ENCODE data around the gene GBE1.
"Not testable (repeated sequence)": the region's sequence is repeated elsewhere in the genome, so short reads cannot be mapped to it uniquely, and the experiment has no call there.

The GBE1 gene

DNA sequence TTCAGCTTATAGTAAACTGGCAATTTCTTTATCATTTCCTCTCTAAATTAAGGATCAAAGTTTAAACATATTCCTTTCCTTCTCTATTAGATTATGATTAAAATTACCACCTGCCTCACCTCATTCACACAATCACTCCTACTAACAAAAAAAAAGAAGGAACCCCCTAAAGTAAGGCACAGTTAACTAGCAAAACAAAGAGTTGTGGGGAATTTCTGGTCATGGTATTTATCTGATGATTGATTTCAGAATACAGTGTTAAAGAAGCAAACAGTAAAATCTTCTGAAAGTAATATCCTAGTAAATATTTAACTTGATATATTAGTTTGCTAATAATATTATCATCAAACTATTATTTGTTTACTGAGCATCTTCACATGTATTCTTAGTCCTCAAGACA lies 8.8 kb downstream of the GBE1 start:
- no peak for DNase-seq

DNA sequence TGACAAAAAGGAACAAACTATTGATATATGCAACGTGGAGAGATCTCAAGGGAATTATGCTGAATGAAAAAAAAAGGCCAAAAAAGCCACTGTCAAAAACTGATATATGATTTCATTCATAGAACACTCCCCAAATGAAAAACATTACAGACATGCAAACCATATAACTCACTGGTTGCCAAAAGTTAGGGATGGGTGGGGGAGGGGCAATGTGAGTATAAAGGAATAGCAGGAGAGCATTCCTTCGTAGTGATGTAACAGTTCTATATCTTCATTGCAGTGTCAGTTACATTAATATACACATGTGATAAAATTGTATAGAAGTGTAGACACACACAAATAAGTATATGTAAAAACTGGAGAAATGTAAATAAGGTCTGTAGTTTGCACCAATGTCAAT lies 12.2 kb downstream of the GBE1 start:
- no peak for DNase-seq

DNA sequence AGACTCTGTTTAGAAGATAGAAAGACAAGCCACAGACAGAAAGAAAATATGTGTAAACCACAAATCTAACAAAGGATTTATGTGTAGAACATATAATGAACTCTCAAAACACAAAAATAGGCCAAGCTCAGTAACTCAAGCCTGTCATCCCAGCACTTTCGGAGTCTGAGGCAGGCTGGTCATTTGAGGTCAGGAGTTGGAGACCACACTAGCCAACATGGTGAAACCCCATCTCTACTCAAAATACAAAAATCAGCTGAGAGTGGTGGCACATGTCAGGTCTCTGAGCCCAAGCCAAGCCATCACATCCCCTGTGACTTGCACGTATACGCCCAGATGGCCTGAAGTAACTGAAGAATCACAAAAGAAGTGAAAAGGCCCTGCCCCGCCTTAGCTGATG lies 14.2 kb downstream of the GBE1 start:
- not testable (repeated sequence) for DNase-seq

DNA sequence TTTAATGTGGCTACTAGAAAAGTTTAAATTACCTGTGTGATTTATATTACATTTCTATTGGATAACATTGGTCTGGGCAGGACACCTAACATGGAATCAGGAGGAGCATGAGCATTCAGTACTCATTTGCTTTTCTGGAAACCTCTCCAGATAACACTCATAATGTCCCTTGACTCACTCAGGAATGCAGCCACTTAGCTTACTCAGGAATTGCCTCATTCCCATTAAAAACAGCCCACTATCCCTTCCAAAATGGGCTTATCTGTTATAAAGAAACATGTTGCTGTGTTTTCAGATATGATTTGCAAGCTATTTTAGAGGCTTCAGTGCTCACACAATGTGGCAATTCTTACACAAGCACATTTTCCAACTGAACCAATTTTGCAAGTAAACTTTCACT lies 17.1 kb downstream of the GBE1 start:
- no peak for DNase-seq

DNA sequence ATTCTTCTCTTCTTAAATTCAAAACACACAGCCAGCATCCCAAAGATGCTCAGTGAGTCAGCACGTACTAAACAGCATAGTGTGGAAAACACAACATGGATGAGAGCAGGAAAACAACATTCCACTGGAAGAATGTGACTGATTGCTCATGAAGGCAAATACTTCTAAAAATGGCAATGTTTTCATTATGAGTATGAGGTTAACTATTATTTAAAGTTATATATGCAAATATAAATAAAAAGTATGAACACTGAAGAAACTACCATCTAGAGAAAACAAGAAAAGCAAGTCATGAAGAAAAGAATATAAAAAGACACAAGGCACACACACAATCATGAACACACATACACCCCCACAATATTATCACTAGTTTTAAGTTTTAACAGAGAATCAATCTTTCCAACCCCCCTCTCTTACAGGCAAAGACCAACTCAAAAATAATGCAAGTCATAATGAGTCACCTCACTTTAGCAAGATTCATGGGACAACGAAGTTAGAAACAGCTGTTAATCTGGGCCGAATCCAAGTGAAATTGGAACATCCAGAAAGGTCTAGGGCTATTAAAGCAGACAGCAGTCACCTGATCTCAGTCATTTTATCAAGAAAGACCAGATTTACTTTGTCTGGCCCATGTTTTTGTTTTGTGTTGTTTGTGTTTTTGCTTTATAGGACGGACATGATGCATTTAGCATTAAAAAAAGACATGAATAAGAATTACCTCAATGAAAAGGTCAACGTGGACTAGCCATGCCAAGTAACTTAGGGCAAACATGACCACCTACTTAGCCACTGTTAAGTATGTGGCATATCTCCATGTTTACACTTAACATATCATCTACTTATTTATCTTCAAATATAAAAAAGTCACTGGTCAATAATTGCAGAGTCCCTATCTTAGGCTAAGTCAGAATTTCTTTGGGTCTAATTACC lies 18.1 kb downstream of the GBE1 start:
- DNase-seq: no peak

DNA sequence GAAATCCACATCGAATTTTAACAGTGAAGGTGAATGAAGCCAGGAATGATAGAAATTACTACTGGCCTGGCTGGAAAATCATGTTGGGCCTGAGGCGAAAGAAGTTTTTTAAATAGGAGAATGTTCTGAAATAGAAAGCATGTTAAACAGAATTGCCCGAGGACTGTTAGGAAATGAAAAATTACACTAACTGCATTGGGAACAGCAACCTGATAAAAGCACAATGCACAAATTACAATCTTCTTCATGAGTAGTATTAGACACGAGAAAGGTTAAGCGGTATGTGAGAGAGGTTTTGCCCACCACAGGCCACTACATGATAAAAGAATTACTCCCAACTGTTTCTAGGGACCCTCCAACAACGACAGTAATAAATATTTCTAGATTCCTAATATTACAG lies 18.9 kb downstream of the GBE1 start:
- no peak for DNase-seq

DNA sequence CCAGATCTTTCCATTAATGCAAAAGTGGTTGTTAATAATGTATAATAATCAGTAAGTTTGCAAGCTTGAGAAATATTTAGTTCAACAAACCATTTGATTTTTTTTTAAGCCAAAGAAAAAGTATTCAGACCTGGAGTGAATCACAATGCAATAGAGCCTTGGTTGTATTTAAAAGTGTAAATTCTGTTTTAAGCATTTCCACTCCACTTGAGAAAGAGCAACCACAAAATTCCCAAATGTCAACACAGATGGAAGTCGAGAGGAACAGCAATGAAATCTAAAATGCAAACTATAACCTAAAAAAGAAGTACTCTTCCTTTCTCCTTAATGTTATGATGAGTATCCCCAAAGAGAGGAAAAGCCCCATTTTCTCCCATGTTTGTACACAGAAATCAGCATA lies 20.2 kb downstream of the GBE1 start:
- no peak for DNase-seq

DNA sequence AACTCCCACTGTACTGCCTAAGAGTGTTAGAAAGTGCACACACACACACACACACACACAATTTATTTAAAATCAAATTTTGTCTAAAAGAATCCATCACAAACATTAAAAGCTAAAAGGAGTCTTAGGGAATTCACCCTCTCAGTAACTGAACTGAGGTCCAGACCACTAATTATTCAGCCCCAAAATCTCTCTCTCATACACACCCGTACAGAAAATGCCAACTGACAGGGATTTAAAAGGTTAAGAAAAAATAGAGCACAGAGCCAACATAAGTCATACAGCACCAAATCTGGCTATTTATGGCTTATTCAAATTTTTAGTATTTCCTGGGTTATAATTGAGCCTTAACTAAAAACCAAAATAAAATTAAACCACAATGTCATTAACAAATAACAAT lies 20.7 kb downstream of the GBE1 start:
- no peak for DNase-seq

DNA sequence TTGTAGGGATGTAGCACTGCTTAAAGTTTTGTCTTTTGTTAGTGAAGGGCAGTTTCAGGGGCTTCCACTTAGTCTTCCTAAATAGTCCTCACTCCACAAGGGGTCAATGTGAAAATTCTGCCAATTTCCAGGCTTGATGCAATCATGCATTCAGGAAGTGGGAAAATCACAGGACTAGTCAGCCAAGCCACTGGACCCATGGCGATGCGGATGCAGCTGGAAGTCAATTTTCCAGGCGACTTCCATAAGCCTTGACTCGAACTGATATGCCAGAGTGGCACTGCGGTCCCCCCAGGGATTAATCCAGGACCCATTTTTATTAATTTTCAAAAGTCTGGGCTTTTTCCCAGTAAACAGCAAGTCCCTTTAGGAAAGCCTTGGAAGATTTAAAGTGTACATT lies 26.1 kb downstream of the GBE1 start:
- DNase-seq: no peak

DNA sequence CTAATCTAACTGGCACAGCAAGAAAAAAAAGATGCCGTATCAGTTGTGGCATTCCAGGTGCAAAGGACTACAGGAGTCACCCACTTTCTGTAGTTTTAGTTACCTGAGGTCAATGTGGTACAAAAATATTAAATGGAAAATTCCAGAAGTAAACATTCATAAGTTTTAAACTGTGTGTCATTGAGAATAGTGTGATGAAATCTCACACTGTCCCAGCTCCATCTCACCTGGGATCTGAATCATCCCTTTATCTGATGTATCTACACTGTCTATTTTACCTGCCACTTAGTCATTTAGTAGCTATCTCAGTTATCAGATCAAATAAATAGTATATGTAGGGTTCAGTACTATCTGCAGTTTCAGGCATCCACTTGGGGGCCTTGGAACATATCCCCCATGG lies 26.7 kb downstream of the GBE1 start:
- no peak for DNase-seq

DNA sequence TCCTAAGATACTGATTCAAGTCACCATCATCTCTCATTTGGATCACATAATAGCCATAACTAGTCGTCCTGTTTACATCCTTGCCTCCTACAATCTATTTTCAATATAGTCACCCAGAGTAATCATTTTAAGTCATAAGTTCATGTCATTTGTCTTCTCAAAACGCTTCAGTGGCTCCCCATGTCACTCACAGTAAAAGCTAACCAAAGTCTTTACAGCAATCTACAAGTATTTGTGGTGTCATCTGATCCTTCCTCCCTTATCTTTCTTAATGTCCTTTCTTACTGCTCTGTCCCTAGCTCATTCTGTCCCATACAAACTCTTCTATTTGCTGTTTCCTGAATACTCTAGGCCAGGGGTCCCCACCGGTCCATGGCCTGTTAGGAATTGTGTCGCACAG lies 28.8 kb downstream of the GBE1 start:
- no peak for DNase-seq

DNA sequence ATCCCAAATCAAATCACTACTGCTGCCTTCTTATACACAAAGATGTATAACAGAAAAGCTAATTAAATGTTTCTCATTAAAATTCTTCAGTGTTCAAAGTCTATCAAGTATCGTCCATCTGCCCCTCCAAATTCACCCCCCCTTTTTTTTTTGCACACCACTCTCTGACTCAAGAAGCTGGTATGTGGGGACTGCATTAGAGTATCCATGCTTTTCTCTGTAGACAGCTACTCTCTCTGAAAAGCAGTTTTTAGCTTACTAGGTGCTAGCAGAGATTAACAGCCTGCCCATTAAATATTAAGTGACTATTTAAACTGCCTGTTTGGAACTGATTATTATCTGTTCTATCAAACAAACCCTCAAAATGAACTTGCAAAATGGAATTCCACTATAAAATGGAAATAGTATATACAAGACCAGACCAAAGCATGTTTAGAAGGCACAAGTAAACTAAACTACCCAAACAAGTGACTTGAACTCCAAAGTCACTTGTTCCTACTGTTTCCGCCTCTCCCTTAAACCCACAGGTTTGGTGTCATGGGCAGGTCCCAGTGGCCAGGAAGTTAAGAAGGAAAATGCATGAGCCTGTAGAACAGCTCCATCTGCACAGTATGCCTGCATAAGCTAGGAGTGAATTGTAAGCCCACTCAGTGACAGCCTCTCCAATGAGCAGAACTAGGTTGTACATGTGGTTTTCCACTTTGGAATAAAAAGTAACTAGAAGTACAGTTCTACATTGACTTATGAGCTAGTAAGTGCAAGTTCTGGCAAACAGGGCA lies 32.5 kb downstream of the GBE1 start:
- no peak for DNase-seq

DNA sequence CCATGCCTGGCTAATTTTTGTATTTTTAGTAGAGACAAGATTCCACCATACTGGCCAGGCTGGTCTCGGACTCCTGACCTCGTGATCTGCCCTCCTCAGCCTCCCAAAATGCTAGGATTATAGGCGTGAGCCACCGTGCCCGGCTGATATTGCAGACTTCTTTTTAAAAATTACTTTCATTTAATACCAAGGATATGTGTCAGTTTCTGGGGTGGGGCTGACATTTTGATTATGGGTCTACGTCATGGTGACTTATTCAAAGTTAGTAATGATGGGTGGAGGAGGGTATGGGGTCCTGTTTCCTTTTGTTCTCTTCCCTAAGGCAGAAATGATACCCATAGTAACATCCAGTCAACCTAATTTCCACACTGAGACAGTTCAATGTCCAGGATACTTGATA lies 34.7 kb downstream of the GBE1 start:
- no peak for DNase-seq

DNA sequence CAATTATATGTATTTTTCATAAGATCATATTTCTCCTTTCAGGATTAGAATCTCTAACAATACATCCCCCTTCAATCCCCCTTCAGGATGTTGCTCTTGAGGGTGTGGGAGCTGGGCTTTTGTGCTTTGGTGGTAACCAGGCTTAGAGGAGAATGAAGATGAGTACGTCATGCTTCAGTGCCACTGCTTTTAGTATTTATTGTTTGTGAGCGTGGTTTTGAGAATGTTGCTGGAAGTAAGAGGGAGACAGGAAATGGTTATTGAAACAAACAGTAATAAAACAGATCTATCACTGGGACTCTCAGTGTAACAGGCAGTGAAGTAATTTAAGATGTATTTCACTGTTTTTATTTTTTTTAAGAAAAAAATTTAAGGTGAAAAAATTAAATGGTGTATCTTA lies 35.3 kb downstream of the GBE1 start:
- no peak for DNase-seq

DNA sequence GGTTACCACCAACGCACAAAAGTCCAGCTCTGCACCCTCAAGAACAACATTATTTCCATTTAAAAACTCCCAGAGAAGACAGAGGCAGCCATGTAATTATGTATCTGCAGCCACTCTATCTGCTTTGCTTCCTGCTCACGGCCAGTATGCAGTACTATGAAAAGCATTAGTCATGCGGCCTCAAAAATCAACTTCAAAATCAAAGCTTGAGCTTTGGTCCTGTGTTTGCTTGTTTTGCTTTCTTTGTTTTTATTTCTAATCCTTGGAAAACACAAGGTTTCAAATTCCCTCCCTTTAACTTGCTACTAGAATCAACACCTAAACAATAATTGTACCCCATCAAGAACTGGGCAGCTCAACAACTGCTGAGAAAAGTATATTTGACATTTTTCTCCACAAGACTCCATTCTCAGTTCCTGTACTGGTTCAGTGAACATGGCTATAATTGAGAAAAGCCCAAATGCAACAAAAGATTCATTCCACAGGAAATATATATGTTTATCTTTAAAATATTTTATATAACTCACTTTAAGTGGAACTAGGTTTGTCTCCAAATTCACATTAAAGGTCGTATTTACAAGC lies 37.6 kb downstream of the GBE1 start:
- DNase-seq: no peak

DNA sequence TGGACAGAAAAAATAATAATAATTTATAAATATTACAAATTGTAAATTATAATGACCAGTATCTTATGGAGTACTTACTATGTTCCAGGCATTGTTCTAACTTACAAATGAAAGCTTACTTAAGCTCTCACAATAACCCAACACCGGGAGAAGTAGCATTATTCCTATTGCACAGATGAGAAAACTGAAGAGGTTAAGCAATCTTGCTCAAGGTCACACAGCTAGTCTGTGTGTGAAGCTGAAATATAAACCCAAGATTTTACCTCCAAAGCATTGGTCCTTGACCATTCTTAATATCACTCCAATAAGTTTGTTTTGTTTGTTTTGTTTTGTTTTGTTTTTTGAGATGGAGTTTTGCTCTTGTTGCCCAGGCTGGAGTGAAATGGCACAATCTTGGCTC lies 43.1 kb downstream of the GBE1 start:
- DNase-seq: no peak

DNA sequence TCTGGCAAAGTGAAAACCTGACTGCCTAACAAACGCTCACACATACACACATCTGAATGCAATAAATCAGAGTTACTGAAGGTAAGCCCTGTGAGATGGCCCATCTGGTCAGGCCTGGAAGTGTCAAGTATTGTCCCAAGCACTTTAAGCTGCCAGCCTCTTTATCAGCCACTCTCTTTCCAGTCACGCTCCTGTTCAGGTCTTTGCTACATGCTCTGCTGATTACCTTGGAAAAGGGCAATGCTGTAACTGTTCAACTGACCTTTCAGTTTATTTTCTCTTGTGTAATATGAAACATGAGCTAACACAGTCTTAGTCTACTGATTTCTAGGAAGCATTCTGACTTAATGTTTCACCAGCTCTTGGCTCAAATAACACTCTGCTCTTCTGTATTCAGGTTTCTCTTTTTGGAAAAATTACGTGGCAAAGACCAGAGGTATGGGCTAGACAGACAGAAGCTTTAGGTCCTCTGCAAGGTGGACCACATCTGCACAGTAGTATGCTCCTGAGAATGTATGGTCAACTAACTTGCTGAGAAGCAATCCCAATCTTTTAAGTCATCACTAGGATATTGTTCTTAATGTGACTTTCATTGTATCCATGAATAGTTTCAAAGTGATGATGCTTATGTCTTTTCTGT lies 44.5 kb downstream of the GBE1 start:
- no peak for DNase-seq

DNA sequence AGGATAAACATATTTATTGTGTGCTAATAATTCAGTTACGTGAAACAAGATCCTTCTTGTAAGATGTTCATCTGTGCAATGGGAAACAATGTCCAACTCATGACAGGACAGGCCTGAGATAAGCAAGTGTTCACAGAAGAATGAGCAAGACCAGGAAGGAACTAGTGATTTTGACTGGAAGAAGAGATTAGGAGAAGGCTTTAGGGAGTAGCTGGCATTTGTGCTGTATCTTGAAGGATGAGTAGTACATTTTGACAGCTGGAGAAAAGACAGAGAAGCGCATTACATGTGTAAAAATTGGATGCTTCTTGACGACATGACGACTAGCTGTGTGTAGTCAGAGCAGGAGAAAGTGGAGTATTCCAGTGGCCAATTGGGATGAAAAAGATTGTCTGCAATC lies 48.4 kb downstream of the GBE1 start:
- no peak for DNase-seq

DNA sequence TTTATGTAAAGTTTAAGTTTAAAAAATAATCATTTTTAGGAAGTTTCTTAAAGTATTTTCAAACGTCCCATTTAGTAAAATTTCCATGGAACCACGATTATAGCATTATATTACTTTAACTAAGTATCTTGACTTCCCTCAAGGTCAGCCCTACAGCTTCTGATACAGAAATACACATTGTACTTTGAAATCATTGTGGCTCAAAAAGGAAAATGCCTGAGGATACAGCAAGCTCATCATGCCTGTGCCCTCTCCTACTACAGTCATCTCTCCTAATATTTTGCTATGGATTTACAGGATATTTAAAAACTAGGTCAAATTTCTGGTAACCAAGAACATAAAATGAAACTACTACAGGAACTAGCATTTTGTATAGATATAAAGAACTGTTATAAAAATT lies 51.8 kb downstream of the GBE1 start:
- DNase-seq: no peak

DNA sequence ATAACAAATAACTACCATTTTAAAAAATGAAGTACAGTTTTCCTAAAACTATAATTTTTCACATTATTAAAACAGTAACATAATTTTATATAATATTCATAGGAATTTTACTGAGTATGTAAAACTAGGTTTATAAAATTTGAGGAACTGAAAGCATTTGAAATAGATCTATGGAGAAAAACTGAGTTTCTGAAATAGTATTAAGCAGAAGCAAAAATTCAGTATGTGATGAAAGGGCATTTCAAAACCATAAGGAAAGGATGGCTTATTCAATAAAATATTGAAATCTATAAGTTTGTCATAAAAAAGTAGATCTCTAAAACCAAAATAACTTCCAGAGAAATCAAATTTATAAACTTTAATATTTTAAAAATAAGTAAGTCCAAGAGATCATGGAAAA lies 53.4 kb downstream of the GBE1 start:
- DNase-seq: no peak

DNA sequence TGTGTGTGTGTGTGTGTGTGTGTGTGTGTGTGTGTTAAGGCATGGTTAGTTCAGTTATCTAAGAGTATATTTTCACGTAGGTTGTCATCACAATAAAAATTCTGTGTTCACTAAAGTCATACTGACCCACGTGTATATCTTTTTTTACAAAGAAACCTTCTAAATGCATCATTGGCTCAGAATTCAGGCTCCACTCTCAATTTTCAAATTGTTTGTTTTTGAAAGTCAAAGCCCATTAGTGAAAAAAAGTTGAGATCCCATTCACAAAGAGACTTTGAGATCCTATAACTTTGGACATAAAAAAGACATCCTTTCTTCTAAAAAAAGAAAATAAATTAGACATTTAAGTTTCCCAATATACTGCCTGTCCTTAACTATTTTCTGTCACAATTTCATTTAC lies 59.3 kb downstream of the GBE1 start:
- no peak for DNase-seq

DNA sequence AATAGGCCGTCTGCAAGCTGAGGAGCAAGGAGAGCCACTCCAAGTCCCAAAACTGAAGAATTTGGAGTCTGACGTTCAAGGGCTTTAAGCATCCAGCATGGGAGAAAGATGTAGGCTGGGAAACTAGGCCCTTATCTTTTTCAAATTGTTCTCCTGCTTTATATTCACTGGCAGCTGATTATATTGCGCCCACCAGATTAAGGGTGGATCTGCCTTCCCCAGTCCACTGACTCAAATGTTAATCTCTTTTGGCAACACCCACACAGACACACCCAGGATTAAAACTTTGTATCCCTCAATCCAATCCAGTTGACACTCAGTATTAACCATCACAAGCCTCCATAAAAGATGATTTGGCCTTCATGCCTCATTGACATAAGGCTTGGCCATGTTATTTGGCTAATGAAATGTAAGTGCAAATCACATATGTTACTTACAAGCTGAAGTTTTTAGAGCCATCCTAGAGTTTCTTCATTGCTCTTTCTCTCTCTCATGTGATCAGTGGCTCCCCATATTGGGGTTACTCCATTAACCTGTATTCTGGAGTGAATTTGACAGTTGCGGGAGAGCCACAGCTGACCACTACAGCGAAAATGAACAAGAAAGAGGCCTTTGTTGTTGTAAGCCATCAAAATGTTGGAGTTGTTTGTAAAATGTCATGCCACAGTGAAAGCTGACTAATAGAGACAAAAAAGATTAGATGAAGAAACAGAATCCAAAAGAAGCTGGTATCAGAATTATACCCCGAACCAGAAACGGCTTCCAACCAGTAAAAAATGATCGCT lies 61.7 kb downstream of the GBE1 start:
- DNase-seq: no peak

DNA sequence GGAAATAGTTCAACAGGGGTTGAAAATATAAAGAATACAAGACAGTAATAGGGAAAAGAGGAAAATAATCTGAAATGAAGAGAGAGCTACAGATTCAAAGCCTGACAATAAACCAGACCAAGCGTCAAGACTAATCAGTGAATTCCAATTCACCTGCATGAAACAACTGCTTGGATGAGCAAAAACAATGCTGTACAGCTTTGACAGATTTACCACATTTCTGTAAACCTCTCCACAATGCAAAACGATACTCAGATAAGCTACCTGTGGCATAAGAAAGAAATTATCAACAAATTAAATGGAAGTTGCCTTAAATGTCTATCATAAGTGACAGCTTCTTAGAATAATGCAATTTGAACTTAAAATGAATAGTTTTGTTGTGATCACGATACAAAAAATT lies 65.4 kb downstream of the GBE1 start:
- no peak for DNase-seq

Data from T-helper 9 cell (primary cell).